Osteocyte (in vitro differentiated cells): ENCODE results near the gene SENP2. TPM values are rescaled to one million over a fixed set of nuclear protein-coding genes. Genes with fewer than 3 reads are reported as not detected.

ENCODE experiments used
- DNase-seq: peaks from one replicate; pipeline ENCODE4 v3.0.0; 2021; ENCODE audit warnings: mixed read lengths; ENCODE audit not compliant: unreplicated experiment; ENCODE audit errors: extremely low spot score
- H3K27ac Mint-ChIP-seq: one replicate; pipeline ENCODE4 v1.8.0; 2021; ENCODE audit warnings: mild to moderate bottlenecking, mixed read lengths; ENCODE audit not compliant: unreplicated experiment
- H3K27me3 Mint-ChIP-seq: one replicate; pipeline ENCODE4 v1.8.0; 2021; ENCODE audit warnings: mixed read lengths; ENCODE audit not compliant: unreplicated experiment
- H3K36me3 Mint-ChIP-seq: one replicate; pipeline ENCODE4 v1.8.0; 2021; ENCODE audit warnings: mixed read lengths; ENCODE audit not compliant: unreplicated experiment
- H3K4me1 Mint-ChIP-seq: one replicate; pipeline ENCODE4 v1.8.0; 2021; ENCODE audit warnings: mixed read lengths; ENCODE audit not compliant: unreplicated experiment
- H3K4me3 Mint-ChIP-seq: one replicate; pipeline ENCODE4 v1.8.0; 2021; ENCODE audit warnings: mild to moderate bottlenecking, moderate library complexity, mixed read lengths; ENCODE audit not compliant: unreplicated experiment
- H3K9me3 Mint-ChIP-seq: one replicate; pipeline ENCODE4 v1.8.0; 2021; ENCODE audit warnings: mixed read lengths; ENCODE audit not compliant: unreplicated experiment
- long read RNA-seq: library from polyadenylated mRNA; unstranded; transcript quantifications from one replicate; pipeline ENCODE4 v2.0.0, GENCODE V29; 2021
- total RNA-seq: library from RNA; stranded (reverse); gene quantifications from 2 replicates; pipeline ENCODE4 v1.2.1, GENCODE V29; 2021
- TF ChIP-seq, protein P1 (sequence below): fragments of 200-600 bp; sonication (generic); IDR thresholded peaks from 2 replicates; pipeline ENCODE4 v1.5.0; 2021; ENCODE audit warnings: antibody characterized with exemption, mild to moderate bottlenecking, moderate library complexity

Gene SENP2
- total RNA-seq: 42.7 and 46.1 TPM in 2 replicates
- long read RNA-seq, full-length matches to known transcripts: 56 of 108 reads
- long read RNA-seq, partial matches to known transcripts: 33 of 108 reads
- long read RNA-seq, other reads (novel, unspliced or antisense): 19 of 108 reads

DNA sequence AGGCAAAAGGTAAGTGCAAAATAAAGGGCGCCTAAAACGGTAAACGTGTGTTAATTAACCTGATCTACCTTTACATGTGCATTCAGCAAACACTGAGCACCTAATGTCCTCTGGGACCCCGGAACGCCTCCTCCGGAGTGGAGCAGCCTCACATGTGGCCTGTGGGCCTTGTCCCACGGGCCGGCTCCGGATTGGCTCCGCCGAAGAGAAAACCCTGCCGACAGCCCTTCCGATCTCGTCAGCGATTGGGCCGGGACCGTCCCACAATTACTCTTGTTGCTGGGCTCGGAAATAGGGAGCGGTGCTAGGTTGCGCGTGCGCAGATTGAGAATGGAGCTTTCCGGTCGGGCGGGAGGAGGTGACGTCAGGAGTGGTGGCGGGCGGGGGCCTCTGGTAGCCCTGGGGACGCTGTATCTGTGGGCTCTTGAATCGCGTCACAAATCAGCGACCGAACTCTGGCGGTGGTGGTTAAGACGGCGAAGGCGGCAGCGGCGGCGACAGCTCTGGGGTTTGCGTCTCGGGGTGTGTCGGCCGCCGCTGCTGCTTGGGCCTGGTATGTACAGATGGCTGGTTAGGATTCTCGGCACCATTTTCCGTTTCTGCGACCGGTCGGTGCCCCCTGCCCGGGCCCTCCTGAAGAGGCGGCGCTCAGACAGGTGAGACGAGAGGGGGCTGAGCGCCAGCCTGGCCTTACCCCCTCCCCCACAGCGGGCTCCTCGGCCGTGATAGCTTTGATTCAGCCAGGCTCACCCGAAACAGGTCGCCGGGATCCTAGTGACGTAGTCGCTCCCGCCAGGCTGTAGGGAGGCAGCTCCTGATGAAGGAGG lies at the start of gene SENP2:
SENP2 (plus strand) TSS at position 437 of the 827 bp plus-strand sequence; CDS start at position 556, 119 bp downstream.
- no peaks in the 10 kb centered on the region for H3K36me3 Mint-ChIP-seq
- peak; percentile 100 for DNase-seq
- no peaks in the 10 kb centered on the region for H3K9me3 Mint-ChIP-seq
- H3K27ac Mint-ChIP-seq: peak within 1 kb of the TSS; percentile 95
- peaks cover 5% of the 10 kb centered on the region for H3K27me3 Mint-ChIP-seq
- TF ChIP-seq, protein P1, sequence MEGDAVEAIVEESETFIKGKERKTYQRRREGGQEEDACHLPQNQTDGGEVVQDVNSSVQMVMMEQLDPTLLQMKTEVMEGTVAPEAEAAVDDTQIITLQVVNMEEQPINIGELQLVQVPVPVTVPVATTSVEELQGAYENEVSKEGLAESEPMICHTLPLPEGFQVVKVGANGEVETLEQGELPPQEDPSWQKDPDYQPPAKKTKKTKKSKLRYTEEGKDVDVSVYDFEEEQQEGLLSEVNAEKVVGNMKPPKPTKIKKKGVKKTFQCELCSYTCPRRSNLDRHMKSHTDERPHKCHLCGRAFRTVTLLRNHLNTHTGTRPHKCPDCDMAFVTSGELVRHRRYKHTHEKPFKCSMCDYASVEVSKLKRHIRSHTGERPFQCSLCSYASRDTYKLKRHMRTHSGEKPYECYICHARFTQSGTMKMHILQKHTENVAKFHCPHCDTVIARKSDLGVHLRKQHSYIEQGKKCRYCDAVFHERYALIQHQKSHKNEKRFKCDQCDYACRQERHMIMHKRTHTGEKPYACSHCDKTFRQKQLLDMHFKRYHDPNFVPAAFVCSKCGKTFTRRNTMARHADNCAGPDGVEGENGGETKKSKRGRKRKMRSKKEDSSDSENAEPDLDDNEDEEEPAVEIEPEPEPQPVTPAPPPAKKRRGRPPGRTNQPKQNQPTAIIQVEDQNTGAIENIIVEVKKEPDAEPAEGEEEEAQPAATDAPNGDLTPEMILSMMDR: no peak
- peaks cover 25% of the 10 kb centered on the region for H3K4me1 Mint-ChIP-seq
- H3K4me3 Mint-ChIP-seq: peak within 1 kb of the TSS; percentile 89

DNA sequence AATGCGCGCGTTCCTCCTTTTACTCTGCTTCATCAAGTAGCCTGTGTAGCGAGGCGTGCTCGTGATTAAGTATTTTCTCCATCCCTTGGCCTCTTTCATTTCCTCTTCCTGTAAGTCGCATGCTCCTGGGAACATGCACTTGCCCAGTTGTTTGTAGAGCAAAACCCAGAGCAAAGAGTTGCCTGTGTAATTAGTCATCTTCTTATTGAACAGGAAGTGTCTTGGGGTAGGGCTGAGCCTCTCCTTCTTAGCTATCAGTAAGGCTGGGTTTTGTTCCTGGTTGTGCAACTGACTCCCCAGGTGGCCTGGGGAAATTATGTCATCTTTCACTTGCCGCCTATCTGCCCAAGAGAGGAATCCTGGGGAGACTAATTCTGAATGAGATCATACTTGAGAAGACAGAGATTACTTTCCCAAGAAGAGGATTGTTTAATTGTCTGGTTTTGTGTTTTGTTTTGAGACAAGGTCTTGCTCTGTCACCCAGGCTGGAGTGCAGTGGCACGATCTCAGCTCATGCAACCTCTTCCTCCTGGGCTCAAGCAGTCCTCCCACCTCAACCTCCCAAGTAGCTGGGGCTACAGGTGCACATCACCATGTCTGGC lies 48.6 kb upstream of the SENP2 start:
- Mint-ChIP-seq H3K36me3 (no peaks in the 10 kb centered on the region), H3K27ac (no peak overlapping the region), H3K27me3 (peaks cover 2% of the 10 kb centered on the region), H3K4me1 (peaks cover 7% of the 10 kb centered on the region), H3K4me3 (no peak overlapping the region), H3K9me3 (no peaks in the 10 kb centered on the region)
- TF ChIP-seq, protein P1: no peak
- no peak for DNase-seq

DNA sequence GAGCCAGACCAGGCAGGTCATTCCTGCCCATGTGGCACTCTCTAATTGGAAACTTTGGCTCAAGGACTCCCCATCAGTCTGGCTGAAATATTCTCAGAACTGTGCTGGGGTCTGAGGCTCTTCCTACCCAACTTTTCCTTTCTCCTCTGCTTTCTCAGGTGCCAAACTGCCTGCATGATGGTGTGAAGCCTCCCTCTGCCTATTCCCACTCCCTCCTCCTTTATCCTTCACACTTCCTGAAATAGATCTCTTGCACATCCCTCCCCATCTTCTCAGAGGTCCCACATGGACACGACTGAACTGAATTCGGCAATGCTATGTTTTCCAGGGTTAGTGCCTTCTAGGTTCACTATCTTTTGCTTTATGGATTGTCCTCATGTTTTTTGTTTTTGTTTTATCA lies 46.2 kb upstream of the SENP2 start:
- TF ChIP-seq, protein P1: no peak

DNA sequence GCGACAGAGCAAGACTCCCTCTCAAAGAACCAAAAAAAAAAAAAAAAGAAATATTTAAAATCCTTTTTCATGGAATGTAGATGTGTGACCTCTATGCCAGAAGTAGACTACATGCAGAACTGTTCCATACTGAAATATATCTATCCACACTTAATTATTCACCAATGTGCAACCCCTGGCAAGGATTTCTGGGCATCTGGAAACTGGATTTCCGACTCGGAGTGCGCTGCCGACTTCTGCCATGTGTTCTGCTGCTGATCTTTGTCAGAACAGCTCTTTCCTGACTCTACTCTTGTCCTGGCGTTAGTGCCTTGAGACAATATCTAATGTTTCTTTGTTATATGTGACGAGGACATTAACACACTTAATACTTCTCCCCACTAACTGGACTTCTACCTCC lies 45.4 kb upstream of the SENP2 start:
- TF ChIP-seq, protein P1: no peak
- Mint-ChIP-seq H3K9me3 (no peaks in the 10 kb centered on the region), H3K36me3 (no peaks in the 10 kb centered on the region), H3K4me3 (no peak overlapping the region), H3K27me3 (peaks cover 2% of the 10 kb centered on the region), H3K4me1 (peaks cover 7% of the 10 kb centered on the region), H3K27ac (no peak overlapping the region)
- DNase-seq: no peak

More for the DNA sequence above, 46.2 kb upstream of the SENP2 start:
- Mint-ChIP-seq H3K4me3 (no peak overlapping the region), H3K36me3 (no peaks in the 10 kb centered on the region), H3K9me3 (no peaks in the 10 kb centered on the region), H3K4me1 (peaks cover 7% of the 10 kb centered on the region), H3K27me3 (peaks cover 2% of the 10 kb centered on the region), H3K27ac (no peak overlapping the region)
- DNase-seq: no peak

DNA sequence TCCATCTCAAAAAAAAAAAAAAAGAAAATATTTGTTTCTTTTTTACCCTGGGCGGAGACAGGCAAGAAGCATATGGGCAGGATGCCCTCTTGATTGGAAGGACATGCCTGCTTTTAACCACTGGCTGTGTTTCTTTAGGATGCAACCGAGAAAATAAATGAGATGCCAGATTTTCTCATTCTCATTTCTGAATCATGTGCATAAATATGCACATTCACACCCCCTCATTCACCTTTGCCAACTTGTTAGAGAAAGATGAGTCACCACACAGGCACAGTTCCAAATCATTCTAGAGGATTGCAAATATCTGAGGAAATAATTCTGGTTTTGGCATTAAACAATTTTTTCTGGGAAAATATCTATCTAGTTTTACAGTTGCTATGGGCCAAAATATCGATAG lies 37.0 kb upstream of the SENP2 start:
- peaks cover 18% of the 10 kb centered on the region for H3K4me1 Mint-ChIP-seq
- peak; percentile 21 for DNase-seq
- no peak overlapping the region for H3K4me3 Mint-ChIP-seq
- no peaks in the 10 kb centered on the region for H3K36me3 Mint-ChIP-seq
- H3K27me3 Mint-ChIP-seq: no peaks in the 10 kb centered on the region
- peak overlapping the region; percentile 39 for H3K27ac Mint-ChIP-seq
- H3K9me3 Mint-ChIP-seq: no peaks in the 10 kb centered on the region
- TF ChIP-seq, protein P1: no peak
